Activated T-cell treated with anti-CD3 and anti-CD28 coated beads, Interleukin-2, amount 50 U/mL, for 24 hours (primary cell): ENCODE data around the gene CDH16.
A peak's percentile ranks its signal among the peaks of the same experiment; 100 is the strongest.
"Not testable (repeated sequence)": the region's sequence is repeated elsewhere in the genome, so short reads cannot be mapped to it uniquely, and the experiment has no call there.

ENCODE experiments used
- DNase-seq: peaks from one replicate; pipeline ENCODE4 v3.0.0-alpha.2; 2020
- H3K27ac Mint-ChIP-seq: 2 replicates; pipeline ENCODE4 v1.8.0; 2020; ENCODE audit warnings: mild to moderate bottlenecking, mixed read lengths
- H3K27me3 Mint-ChIP-seq: 2 replicates; pipeline ENCODE4 v1.8.0; 2020; ENCODE audit warnings: mixed read lengths
- H3K36me3 Mint-ChIP-seq: 2 replicates; pipeline ENCODE4 v1.8.0; 2020; ENCODE audit warnings: low read depth, mixed read lengths
- H3K4me1 Mint-ChIP-seq: 2 replicates; pipeline ENCODE4 v1.8.0; 2020; ENCODE audit warnings: low read depth, mixed read lengths
- H3K4me3 Mint-ChIP-seq: 2 replicates; pipeline ENCODE4 v1.8.0; 2020; ENCODE audit warnings: mild to moderate bottlenecking, moderate library complexity, mixed read lengths
- H3K9me3 Mint-ChIP-seq: 2 replicates; pipeline ENCODE4 v1.8.0; 2020; ENCODE audit warnings: mixed read lengths

Gene CDH16

DNA sequence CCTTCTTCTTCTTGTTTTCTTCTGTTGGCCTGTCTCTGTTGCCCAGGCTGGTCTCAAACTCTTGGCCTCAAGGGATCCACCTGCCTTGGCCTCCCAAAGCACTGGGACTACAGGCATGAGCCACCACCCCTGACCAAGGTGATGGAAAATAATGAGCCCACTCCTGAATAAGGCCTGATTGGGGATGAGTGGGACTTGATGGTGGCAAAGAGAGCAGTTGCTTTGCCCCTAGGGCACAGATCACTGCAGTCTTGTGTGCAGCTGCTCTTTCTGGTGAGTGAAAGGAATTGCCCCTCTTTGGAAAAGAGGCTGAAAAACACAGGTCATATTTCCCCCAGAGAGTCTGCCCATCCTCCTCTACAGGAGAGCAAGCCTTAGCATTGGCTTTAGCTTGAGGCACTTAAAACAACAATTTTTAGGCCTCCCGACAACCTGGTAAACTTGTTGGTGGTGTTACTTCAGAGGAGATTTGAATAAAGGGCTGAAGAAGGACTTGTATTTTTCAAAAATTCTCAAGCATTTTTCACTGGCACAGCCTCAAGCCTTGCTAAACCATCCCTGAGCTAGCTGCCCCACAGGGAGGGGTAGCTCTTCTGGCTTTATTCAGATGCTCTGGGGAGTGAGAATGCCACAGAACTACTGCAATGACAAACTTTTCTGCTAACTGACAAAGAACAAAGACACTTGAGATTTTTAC, 44.5 kb downstream of the CDH16 start:
- peak; percentile 54 for DNase-seq
- peaks cover 56% of the 10 kb centered on the region for H3K4me1 Mint-ChIP-seq
- H3K27ac Mint-ChIP-seq, result peak overlapping the region; percentile 93
- H3K36me3 Mint-ChIP-seq, result peaks cover 8% of the 10 kb centered on the region
- peak overlapping the region; percentile 54 for H3K4me3 Mint-ChIP-seq
- H3K27me3 Mint-ChIP-seq, result no peaks in the 10 kb centered on the region
- peaks cover 8% of the 10 kb centered on the region for H3K9me3 Mint-ChIP-seq

DNA sequence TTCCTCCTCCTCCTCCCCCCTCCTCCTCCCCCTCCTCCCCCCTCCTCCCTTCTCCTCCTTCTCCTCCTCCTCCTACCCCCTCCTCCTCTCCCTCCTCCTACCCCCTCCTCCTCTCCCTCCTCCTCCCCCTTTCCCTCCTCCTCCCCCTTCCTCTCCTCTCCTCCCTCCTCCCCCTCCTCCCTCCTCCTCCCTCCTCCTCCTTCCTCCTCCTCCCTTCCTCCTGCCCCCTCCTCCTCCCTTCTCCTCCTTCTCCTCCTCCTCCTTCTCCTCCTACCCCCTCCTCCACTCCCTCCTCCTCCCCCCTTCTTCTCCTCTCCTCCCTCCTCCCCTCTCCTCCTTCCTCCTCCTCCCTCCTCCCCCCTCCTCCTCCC, 45.0 kb downstream of the CDH16 start:
- no peak for DNase-seq
- no peak overlapping the region for H3K27ac Mint-ChIP-seq
- peaks cover 8% of the 10 kb centered on the region for H3K9me3 Mint-ChIP-seq
- peaks cover 8% of the 10 kb centered on the region for H3K36me3 Mint-ChIP-seq
- H3K4me1 Mint-ChIP-seq, result peaks cover 53% of the 10 kb centered on the region
- H3K27me3 Mint-ChIP-seq, result no peaks in the 10 kb centered on the region
- H3K4me3 Mint-ChIP-seq, result no peak overlapping the region

DNA sequence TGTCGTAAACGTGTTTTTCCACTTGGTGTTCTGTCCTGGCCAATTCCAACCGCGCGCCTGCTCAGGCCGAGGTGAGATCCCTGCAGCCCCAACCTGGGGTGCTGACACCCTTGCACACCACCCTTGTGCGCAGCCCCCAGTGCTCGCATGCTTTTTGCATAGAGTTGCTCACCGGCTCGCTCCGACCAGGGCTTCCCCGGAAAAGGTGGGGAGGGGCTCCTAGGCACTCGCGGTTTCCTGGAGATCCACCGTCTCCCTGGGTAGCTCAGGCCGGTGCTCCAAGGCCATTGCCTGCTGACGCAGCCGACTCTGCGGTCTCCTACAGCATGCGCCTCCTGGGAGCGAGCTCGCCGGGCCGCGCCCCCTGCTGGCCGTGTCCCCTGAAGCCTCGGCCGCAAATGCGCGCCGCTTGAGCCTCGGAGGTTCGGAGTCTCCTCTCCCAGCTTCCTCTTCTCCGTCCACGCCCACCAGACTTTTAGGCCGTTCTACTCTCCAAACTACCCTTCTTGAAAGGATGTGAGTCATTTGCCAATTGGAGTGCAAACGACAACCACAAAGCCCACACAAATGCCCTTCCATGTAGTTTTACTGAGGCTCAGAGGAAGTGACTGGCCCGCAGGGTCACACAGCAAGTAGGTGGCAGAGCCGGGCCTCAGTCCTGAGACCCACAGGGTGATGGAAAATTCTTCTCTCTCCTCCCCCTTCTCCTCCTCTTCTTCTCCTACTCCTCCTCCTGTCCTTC, 45.6 kb downstream of the CDH16 start:
- no peaks in the 10 kb centered on the region for H3K27me3 Mint-ChIP-seq
- peaks cover 48% of the 10 kb centered on the region for H3K4me1 Mint-ChIP-seq
- H3K9me3 Mint-ChIP-seq, result peaks cover 8% of the 10 kb centered on the region
- peak overlapping the region; percentile 84 for H3K27ac Mint-ChIP-seq
- peaks cover 8% of the 10 kb centered on the region for H3K36me3 Mint-ChIP-seq
- peak overlapping the region; percentile 78 for H3K4me3 Mint-ChIP-seq
- DNase-seq, result peak; percentile 94

DNA sequence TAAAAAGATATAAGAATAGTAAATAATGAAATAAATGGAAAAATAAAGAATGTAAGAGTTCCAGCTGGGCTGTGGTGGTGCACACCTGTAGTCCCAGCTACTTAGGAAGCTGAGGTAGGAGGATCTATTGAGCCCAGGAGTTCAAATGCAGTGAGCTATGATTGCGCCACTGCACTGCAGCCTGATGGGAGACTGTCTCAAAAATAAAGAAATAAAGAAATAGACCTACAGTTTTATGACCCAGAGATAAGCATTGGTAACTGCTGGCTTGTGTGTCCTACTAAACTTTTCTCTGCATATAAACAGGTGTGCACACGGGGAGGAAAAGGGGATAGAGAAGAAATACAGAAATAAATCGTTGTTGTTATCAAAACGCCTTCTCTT, 46.1 kb downstream of the CDH16 start:
- H3K4me1 Mint-ChIP-seq, result peaks cover 46% of the 10 kb centered on the region
- no peak for DNase-seq
- H3K27me3 Mint-ChIP-seq, result no peaks in the 10 kb centered on the region
- H3K4me3 Mint-ChIP-seq, result peak overlapping the region; percentile 78
- H3K36me3 Mint-ChIP-seq, result peaks cover 5% of the 10 kb centered on the region
- H3K9me3 Mint-ChIP-seq, result peaks cover 8% of the 10 kb centered on the region
- H3K27ac Mint-ChIP-seq, result peak overlapping the region; percentile 84

DNA sequence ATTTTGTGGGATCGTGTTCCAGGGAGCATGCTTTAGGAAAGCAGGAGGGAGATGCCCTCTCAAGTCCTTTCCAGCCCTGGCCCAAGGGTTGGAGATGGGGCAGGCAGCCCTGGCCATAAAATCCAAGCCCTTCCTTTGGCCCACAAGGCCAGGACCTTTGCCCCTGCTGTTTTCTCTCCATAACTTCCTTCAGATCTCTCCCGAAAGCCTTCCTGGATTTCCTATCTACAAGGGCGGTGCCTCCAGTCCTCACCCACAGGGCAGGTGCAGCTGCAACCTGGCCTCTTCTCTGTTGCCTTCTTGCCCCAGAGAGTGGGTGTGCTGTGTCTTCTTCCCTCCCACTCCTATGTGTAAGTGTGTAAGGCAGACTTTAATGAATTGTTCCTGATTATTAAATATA, 46.8 kb downstream of the CDH16 start:
- Mint-ChIP-seq H3K9me3 (peaks cover 8% of the 10 kb centered on the region), H3K4me3 (no peak overlapping the region), H3K4me1 (peaks cover 46% of the 10 kb centered on the region), H3K27ac (no peak overlapping the region), H3K36me3 (peaks cover 5% of the 10 kb centered on the region), H3K27me3 (no peaks in the 10 kb centered on the region)
- DNase-seq, result no peak

DNA sequence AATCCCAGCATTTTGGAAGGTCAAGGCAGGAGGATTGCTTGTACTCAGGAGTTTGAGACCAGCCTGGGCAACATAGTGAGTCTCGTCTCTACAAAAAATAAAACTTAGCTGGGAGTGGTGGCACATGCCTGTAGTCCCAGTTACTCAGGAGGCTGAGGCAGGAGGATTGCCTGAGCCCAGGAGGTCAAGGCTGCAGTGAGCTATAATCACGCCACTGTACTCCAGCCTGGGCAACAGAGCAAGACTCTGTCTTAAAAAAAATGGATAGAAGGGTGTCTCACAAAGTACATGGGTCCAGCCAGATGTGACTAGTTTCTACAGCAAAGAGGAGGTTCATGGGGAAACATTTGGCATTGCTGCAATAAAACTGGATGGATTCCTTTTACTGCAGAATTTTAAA, 47.3 kb downstream of the CDH16 start:
- not testable (repeated sequence) for H3K27me3 Mint-ChIP-seq, H3K27ac Mint-ChIP-seq, H3K4me3 Mint-ChIP-seq, DNase-seq, H3K36me3 Mint-ChIP-seq, H3K9me3 Mint-ChIP-seq
- peaks cover 42% of the 10 kb centered on the region for H3K4me1 Mint-ChIP-seq

DNA sequence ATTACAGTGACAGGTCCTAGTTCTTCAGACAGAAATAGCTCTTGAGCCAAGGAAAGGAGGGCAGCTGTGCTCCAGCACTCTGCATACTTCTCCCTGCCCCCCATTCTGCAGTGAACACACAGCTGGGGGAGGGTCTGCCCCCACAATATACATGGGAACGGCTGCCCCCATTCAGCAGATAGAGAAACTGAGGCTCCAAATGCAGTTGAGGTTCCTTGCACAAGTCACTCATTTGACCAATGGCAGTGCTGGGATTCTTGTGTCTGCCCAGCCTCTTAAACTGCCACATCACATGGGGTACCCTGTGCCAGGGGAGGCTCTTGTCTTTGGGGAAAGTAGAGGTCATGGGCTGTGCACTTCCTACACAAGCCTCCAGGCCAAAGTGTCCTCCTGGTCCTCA, 49.3 kb downstream of the CDH16 start:
- Mint-ChIP-seq H3K4me3 (no peak overlapping the region), H3K27ac (no peak overlapping the region), H3K36me3 (no peaks in the 10 kb centered on the region), H3K4me1 (peaks cover 26% of the 10 kb centered on the region), H3K9me3 (no peaks in the 10 kb centered on the region), H3K27me3 (no peaks in the 10 kb centered on the region)
- no peak for DNase-seq

DNA sequence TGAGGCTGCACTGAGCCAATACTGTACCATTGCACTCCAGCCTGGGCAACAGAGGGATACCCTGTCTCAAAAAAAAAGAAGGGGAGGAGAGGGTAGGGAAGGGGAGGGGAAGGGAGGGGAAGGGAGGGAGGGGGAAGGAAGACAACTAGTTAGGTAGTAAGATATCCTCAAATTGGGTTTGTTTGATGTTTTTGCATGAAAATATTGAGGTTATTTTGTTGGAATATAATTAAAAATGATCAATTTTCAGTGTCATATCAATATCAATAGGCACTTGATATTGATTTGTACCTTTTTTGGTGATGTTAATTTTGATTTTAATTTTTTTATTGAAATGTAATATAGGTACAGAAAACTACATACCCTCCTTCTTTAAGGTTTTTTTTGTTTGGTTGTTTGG, 55.0 kb downstream of the CDH16 start:
- no peaks in the 10 kb centered on the region for H3K27me3 Mint-ChIP-seq
- H3K9me3 Mint-ChIP-seq, result no peaks in the 10 kb centered on the region
- H3K27ac Mint-ChIP-seq, result no peak overlapping the region
- peaks cover 4% of the 10 kb centered on the region for H3K4me1 Mint-ChIP-seq
- H3K4me3 Mint-ChIP-seq, result no peak overlapping the region
- H3K36me3 Mint-ChIP-seq, result no peaks in the 10 kb centered on the region
- DNase-seq, result no peak

DNA sequence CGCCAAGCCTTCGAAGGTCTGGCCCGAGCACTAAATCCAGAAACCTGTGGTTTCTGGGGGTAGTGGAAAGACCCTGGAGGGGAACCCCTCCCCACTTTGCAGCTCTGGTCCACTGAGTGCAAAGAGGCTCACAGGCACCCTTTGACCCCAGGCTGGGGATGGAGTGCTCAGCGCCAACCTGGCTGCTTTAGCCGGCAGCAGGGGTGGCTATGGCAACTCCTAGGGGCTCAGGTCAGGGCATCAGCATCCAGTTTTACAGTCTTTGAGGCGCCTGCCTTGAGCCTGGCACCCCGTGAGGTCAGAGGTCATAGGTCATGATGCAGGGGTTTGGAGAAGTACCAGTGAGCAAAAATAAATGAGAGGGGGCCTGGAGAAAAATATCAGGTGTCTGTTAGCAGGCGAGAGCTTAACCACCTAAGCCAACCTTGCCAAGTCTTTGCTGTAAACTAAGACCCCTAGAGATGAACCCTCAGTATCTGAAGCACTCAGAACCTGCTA, 56.6 kb downstream of the CDH16 start:
- no peaks in the 10 kb centered on the region for H3K27me3 Mint-ChIP-seq
- H3K4me1 Mint-ChIP-seq, result no peaks in the 10 kb centered on the region
- no peak overlapping the region for H3K4me3 Mint-ChIP-seq
- no peaks in the 10 kb centered on the region for H3K9me3 Mint-ChIP-seq
- H3K27ac Mint-ChIP-seq, result no peak overlapping the region
- peak; percentile 20 for DNase-seq
- no peaks in the 10 kb centered on the region for H3K36me3 Mint-ChIP-seq

DNA sequence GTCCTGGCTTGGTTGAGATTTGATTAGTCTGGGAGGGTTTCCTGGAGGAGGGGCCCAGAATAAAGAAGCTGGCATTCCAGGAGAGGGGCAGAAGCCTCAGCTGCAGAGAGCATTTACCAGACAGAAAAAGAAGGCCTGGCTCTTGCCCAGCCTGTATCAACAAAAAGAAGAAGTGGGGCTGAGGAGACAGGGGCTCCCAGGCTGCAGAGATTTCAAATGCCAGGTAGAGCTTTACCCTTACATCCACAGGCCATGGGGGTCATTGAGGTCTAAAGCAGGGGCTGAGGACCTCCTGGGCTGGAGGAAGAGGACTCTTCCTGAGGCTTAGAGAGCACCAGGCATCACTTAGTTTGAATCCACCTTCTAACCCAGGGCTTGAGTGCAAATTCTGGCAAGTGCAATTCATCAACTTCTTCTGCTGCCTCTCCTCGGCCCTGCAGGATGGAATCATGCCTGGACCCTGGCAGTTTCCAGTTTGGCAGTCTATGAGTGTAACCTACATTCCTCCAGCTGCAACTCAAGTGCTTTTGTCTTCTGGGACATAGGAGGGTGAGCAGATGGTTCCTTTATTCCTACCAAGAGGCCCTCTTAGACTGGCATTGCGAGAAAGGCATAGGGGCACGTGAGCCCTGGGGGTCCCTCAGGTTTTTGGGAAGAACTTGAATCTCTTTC, 59.2 kb downstream of the CDH16 start:
- Mint-ChIP-seq H3K36me3 (no peaks in the 10 kb centered on the region), H3K4me1 (no peaks in the 10 kb centered on the region), H3K27me3 (no peaks in the 10 kb centered on the region), H3K9me3 (no peaks in the 10 kb centered on the region), H3K27ac (no peak overlapping the region), H3K4me3 (no peak overlapping the region)
- no peak for DNase-seq

DNA sequence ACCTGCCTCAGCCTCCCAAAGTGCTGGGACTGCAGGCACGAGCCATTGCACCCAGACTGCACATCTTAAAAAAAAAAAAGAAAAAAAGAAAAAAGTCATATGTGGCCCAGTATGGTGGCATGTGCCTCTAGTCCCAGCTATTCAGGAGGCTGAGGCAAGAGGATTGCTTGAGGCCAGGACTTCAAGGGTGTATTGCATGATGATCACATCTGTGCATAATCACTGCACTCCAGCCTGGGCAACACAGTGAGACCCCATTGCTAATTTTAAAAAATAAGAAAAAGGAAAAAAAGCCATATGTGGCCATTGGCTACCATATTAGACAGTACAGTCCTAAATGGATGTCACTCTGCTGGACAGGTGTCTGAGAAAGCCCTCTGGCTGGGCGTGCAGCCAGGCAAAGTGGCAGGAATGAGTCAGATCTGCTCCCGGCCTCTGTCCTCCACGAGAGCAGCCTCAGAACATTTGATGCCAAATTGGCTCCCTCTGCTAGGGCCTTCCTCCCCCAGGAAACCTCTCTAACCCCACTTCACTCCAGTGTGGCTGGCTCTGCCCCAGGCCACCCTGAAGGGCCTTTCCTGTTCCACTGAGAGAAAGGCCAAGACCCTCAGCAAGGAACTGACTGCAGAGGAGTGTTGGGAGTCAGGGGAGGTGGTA, 59.8 kb downstream of the CDH16 start:
- Mint-ChIP-seq H3K9me3 (no peaks in the 10 kb centered on the region), H3K27ac (no peak overlapping the region), H3K27me3 (no peaks in the 10 kb centered on the region), H3K4me3 (no peak overlapping the region), H3K36me3 (no peaks in the 10 kb centered on the region), H3K4me1 (no peaks in the 10 kb centered on the region)
- DNase-seq, result no peak
